Fibroblast of lung (primary cell): ENCODE measurements around the gene CRADD. TPM values are rescaled to one million over a fixed set of nuclear protein-coding genes. Genes with fewer than 3 reads are reported as not detected.

Source experiments
- DNase-seq, 2 donors: peaks; one replicate each; pipeline versions ENCODE4 v3.0.0 to v3.0.0-alpha.2; 2010; ENCODE audit warnings: low read depth in 2 of 2
- H2AFZ ChIP-seq: 2 replicates; pipeline ENCODE4 v1.5.1; 2012; ENCODE audit warnings: low read length, control low read depth, inconsistent platforms
- H3K27ac ChIP-seq: 2 replicates; pipeline ENCODE4 v1.5.1; 2011; ENCODE audit warnings: low read length, control low read depth; ENCODE audit not compliant: insufficient read depth
- H3K27me3 ChIP-seq: 2 replicates; pipeline ENCODE4 v1.5.1; 2011; ENCODE audit warnings: mild to moderate bottlenecking, low read length; ENCODE audit not compliant: control insufficient read depth, insufficient read depth
- H3K36me3 ChIP-seq: 2 replicates; pipeline ENCODE4 v1.5.1; 2011; ENCODE audit warnings: low read length; ENCODE audit not compliant: control insufficient read depth, insufficient read depth
- H3K4me1 ChIP-seq: 2 replicates; pipeline ENCODE4 v1.5.1; 2011; ENCODE audit warnings: low read length; ENCODE audit not compliant: control insufficient read depth, insufficient read depth; ENCODE audit errors: extremely low read depth
- H3K4me2 ChIP-seq: 2 replicates; pipeline ENCODE4 v1.5.1; 2011; ENCODE audit warnings: low read length, control low read depth; ENCODE audit not compliant: insufficient read depth; ENCODE audit errors: extremely low read depth
- H3K4me3 ChIP-seq, 4 experiments: fragments of 200-600 bp in 1 of 4; sonication (generic) in 1 of 4; replicated peaks in 1 of 4; 2 replicates each; pipeline ENCODE4 v1.5.1; 2011 to 2016; ENCODE audit warnings: low read length in 4 of 4, low read depth in 3 of 4, mild to moderate bottlenecking in 3 of 4, control low read depth in 2 of 4, inconsistent platforms in 1 of 4, mixed read lengths in 1 of 4; ENCODE audit not compliant: insufficient read depth in 1 of 4; ENCODE audit errors: control extremely low read depth in 1 of 4
- H3K79me2 ChIP-seq: 2 replicates; pipeline ENCODE4 v1.5.1; 2012; ENCODE audit warnings: mild to moderate bottlenecking, low read length, inconsistent platforms; ENCODE audit not compliant: control insufficient read depth, insufficient read depth
- H3K9ac ChIP-seq: 2 replicates; pipeline ENCODE4 v1.5.1; 2011; ENCODE audit warnings: mild to moderate bottlenecking, low read length, control low read depth; ENCODE audit not compliant: insufficient read depth
- H3K9me3 ChIP-seq: 2 replicates; pipeline ENCODE4 v1.5.1; 2012; ENCODE audit warnings: low read depth, low read length; ENCODE audit not compliant: control insufficient read depth, insufficient read depth
- H4K20me1 ChIP-seq: 2 replicates; pipeline ENCODE4 v1.5.1; 2011; ENCODE audit warnings: low read length; ENCODE audit not compliant: control insufficient read depth, insufficient read depth; ENCODE audit errors: extremely low read depth
- CTCF ChIP-seq, 2 donors: IDR thresholded peaks in 1 of 2; conservative IDR thresholded peaks in 1 of 2; 1 replicate in 1 of 2; 2 replicates in 1 of 2; pipeline ENCODE4 v1.5.1; 2011 to 2012; ENCODE audit warnings: low read length in 2 of 2, control low read depth in 1 of 2, inconsistent platforms in 1 of 2, low read depth in 1 of 2, mild to moderate bottlenecking in 1 of 2
- EZH2 ChIP-seq: IDR thresholded peaks from 2 replicates; pipeline ENCODE4 v1.5.1; 2012; ENCODE audit warnings: low read length, control low read depth, mild to moderate bottlenecking; ENCODE audit errors: missing control alignments
- polyA plus RNA-seq, 2 donors: library from polyadenylated mRNA; depleted of rRNA in 1 of 2; stranded (reverse) in 1 of 2; unstranded in 1 of 2; fragments of >200 nt; gene quantifications; 2 replicates each; pipeline ENCODE4 v1.2.1, GENCODE V29; 2011 to 2012; ENCODE audit warnings: missing spikeins in 1 of 2
- total RNA-seq: library from RNA; depleted of rRNA; stranded (reverse); fragments of >200 nt; gene quantifications from 2 replicates; pipeline ENCODE4 v1.2.1, GENCODE V29; 2014

The CRADD gene
- total and polyA plus RNA-seq, 2 donors (not counting 1 experiment from before 2014, with no cell fraction given) = 13.5 to 21.1 TPM

GRCh38 chr12:93877446-93877845 lies 200.3 kb downstream of the CRADD start:
- no peak overlapping the region for H3K4me3 ChIP-seq
- no peak overlapping the region for H3K27ac ChIP-seq
- no peaks in the 10 kb centered on the region for H4K20me1 ChIP-seq
- no peak for DNase-seq
- no peaks in the 10 kb centered on the region for H3K79me2 ChIP-seq
- H3K36me3 ChIP-seq = no peaks in the 10 kb centered on the region
- H3K27me3 ChIP-seq = no peaks in the 10 kb centered on the region
- H2AFZ ChIP-seq = no peak overlapping the region
- no peaks in the 10 kb centered on the region for H3K9me3 ChIP-seq
- TF ChIP-seq CTCF (conservative IDR thresholded peaks at IDR 0.05 in 1 of 2, IDR thresholded peaks at IDR 0.05 in 1 of 2; ENCODE audit: low read depth in 1 of 2, low read length in 2 of 2) (no peak), EZH2 (no peak)
- no peak overlapping the region for H3K9ac ChIP-seq
- H3K4me1 ChIP-seq = peaks cover 2% of the 10 kb centered on the region
- no peak overlapping the region for H3K4me2 ChIP-seq

GRCh38 chr12:93879476-93880421 lies 202.6 kb downstream of the CRADD start:
- Histone ChIP-seq H3K4me1 (peaks cover 2% of the 10 kb centered on the region), H3K36me3 (no peaks in the 10 kb centered on the region), H3K9me3 (no peaks in the 10 kb centered on the region), H3K27me3 (no peaks in the 10 kb centered on the region), H3K27ac (no peak overlapping the region), H3K4me2 (no peak overlapping the region), H3K4me3 (no peak overlapping the region), H3K9ac (no peak overlapping the region), H3K79me2 (no peaks in the 10 kb centered on the region), H2AFZ (no peak overlapping the region), H4K20me1 (no peaks in the 10 kb centered on the region)
- no peak for TF ChIP-seq CTCF (conservative IDR thresholded peaks at IDR 0.05 in 1 of 2, IDR thresholded peaks at IDR 0.05 in 1 of 2; ENCODE audit: low read depth in 1 of 2, low read length in 2 of 2)
- peak; percentile 55 to 97 for DNase-seq

GRCh38 chr12:93880853-93881522 lies 203.8 kb downstream of the CRADD start:
- Histone ChIP-seq H3K4me1 (peaks cover 2% of the 10 kb centered on the region), H3K36me3 (no peaks in the 10 kb centered on the region), H4K20me1 (no peaks in the 10 kb centered on the region), H2AFZ (no peak overlapping the region), H3K4me3 (no peak overlapping the region), H3K27me3 (no peaks in the 10 kb centered on the region), H3K4me2 (no peak overlapping the region), H3K9me3 (no peaks in the 10 kb centered on the region), H3K27ac (no peak overlapping the region), H3K79me2 (no peaks in the 10 kb centered on the region), H3K9ac (no peak overlapping the region)
- no peak for TF ChIP-seq CTCF (conservative IDR thresholded peaks at IDR 0.05 in 1 of 2, IDR thresholded peaks at IDR 0.05 in 1 of 2; ENCODE audit: low read depth in 1 of 2, low read length in 2 of 2)
- TF ChIP-seq EZH2 = no peak
- no peak for DNase-seq
